DOHH2 (cell line): Measurements from ENCODE around the gene UQCRQ.

Source experiments
- H3F3A ChIP-seq: fragments of 200-600 bp; sonication (generic), shearing (Covaris generic); 2 replicates; pipeline ENCODE4 v1.6.0; 2016; ENCODE audit warnings: antibody characterized with exemption, mild to moderate bottlenecking; ENCODE audit not compliant: control insufficient read depth, insufficient read depth
- H3K27ac ChIP-seq: fragments of 200-600 bp; sonication (generic); 2 replicates; pipeline ENCODE4 v1.5.1; 2014; ENCODE audit warnings: low read depth, mild to moderate bottlenecking, low read length, moderate library complexity
- H3K27me3 ChIP-seq: fragments of 200-600 bp; sonication (generic); 2 replicates; pipeline ENCODE4 v1.6.1; 2014; ENCODE audit warnings: mild to moderate bottlenecking, low read length, mixed read lengths; ENCODE audit not compliant: control insufficient read depth
- H3K36me3 ChIP-seq: fragments of 200-600 bp; sonication (generic); 2 replicates; pipeline ENCODE4 v1.6.1; 2014; ENCODE audit warnings: mild to moderate bottlenecking, low read length, moderate library complexity, mixed read lengths; ENCODE audit not compliant: control insufficient read depth
- H3K4me1 ChIP-seq: fragments of 200-600 bp; sonication (generic); 2 replicates; pipeline ENCODE4 v1.6.1; 2014; ENCODE audit warnings: mild to moderate bottlenecking, low read length, mixed read lengths; ENCODE audit not compliant: control insufficient read depth
- H3K4me2 ChIP-seq: fragments of 200-600 bp; sonication (generic); 2 replicates; pipeline ENCODE4 v1.6.0; 2014; ENCODE audit warnings: mild to moderate bottlenecking, low read length, moderate library complexity
- H3K4me3 ChIP-seq: fragments of 200-600 bp; sonication (generic); 2 replicates; pipeline ENCODE4 v1.5.1; 2014; ENCODE audit warnings: mild to moderate bottlenecking, low read length, mixed read lengths
- H3K79me2 ChIP-seq: fragments of 200-600 bp; sonication (generic); 2 replicates; pipeline ENCODE4 v1.6.1; 2014; ENCODE audit warnings: mild to moderate bottlenecking, low read length, mixed read lengths; ENCODE audit not compliant: control insufficient read depth
- H3K9me2 ChIP-seq: fragments of 200-600 bp; sonication (generic); replicated peaks from 2 replicates; pipeline ENCODE4 v1.6.1; 2014; ENCODE audit warnings: mild to moderate bottlenecking, low read length, mixed read lengths; ENCODE audit not compliant: control insufficient read depth
- H3K9me3 ChIP-seq: fragments of 200-600 bp; sonication (generic); 2 replicates; pipeline ENCODE4 v1.6.1; 2014; ENCODE audit warnings: antibody characterized with exemption, low read length, mixed read lengths; ENCODE audit not compliant: control insufficient read depth, insufficient read depth
- H4K20me1 ChIP-seq: fragments of 200-600 bp; sonication (generic); 2 replicates; pipeline ENCODE4 v1.6.0; 2014; ENCODE audit warnings: low read depth, mild to moderate bottlenecking, antibody characterized with exemption, low read length, moderate library complexity; ENCODE audit not compliant: control insufficient read depth, insufficient read depth
- EZH2phosphoT487 ChIP-seq: fragments of 200-600 bp; sonication (generic); IDR thresholded peaks from 2 replicates; pipeline ENCODE4 v1.6.1; 2017; ENCODE audit warnings: borderline replicate concordance, mild to moderate bottlenecking, antibody characterized with exemption, low read length, moderate library complexity, mixed read lengths
- TF ChIP-seq, protein P1 (sequence below): fragments of 200-600 bp; sonication (generic); IDR thresholded peaks from one replicate; pipeline ENCODE4 v1.5.1; 2014; ENCODE audit warnings: antibody characterized with exemption, mild to moderate bottlenecking, low read depth, low read length; ENCODE audit not compliant: poor library complexity, severe bottlenecking

The UQCRQ gene

DNA sequence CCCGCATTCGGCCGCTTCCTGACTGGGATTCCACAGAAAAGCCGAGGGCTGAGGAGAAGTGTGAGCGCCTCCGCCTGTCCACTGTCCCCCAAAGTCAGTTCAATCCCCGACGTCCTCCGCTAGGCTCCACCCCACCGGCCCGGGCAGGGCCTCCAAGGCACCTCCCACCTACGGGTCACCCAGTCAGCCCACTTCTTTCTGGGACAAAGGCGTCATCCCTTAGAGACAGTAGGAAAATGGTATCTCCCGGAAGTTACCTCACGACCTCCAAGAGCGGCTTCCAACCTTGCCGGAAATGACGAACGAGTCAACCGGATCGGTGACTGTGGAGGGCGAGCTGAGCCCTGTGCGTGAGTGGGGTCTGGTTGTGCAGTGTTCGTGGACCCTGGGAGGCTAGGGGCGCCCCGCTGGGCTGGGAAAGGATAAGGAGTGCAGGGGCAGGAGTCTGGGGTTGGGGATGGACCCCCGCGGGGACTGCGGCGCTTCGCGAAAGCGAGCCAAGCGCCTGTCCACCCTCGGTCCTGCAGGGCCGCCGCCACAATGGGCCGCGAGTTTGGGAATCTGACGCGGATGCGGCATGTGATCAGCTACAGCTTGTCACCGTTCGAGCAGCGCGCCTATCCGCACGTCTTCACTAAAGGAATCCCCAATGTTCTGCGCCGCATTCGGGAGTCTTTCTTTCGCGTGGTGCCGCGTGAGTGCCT, at the start of gene UQCRQ, which contains the start of gene GDF9:
TSS of gene UQCRQ (plus strand) at position 301 of the 704 bp plus-strand sequence. CDS start at position 541, 240 bp downstream.
TSS of gene GDF9 (minus strand) at position 128 of the 704 bp plus-strand sequence. CDS start 1,936 bp downstream, outside the sequence.
- Histone ChIP-seq H3K9me3 (no peaks in the 10 kb centered on the region), H3F3A (peaks cover 8% of the 10 kb centered on the region), H4K20me1 (0 out of 2 replicates have a peak, but pooled peaks cover 6% of the 10 kb centered on the region), H3K79me2 (peaks cover 31% of the 10 kb centered on the region), H3K9me2 (no peaks in the 10 kb centered on the region), H3K4me3 (peak within 1 kb of the TSS; percentile 91), H3K27ac (peak within 1 kb of the TSS; percentile 30), H3K4me2 (peak within 1 kb of the TSS; percentile 85), H3K36me3 (peaks cover 43% of the 10 kb centered on the region), H3K27me3 (0 out of 2 replicates have a peak, but pooled peaks cover 2% of the 10 kb centered on the region), H3K4me1 (peaks cover 16% of the 10 kb centered on the region)
- TF ChIP-seq EZH2phosphoT487: no peak
- TF ChIP-seq, protein P1, sequence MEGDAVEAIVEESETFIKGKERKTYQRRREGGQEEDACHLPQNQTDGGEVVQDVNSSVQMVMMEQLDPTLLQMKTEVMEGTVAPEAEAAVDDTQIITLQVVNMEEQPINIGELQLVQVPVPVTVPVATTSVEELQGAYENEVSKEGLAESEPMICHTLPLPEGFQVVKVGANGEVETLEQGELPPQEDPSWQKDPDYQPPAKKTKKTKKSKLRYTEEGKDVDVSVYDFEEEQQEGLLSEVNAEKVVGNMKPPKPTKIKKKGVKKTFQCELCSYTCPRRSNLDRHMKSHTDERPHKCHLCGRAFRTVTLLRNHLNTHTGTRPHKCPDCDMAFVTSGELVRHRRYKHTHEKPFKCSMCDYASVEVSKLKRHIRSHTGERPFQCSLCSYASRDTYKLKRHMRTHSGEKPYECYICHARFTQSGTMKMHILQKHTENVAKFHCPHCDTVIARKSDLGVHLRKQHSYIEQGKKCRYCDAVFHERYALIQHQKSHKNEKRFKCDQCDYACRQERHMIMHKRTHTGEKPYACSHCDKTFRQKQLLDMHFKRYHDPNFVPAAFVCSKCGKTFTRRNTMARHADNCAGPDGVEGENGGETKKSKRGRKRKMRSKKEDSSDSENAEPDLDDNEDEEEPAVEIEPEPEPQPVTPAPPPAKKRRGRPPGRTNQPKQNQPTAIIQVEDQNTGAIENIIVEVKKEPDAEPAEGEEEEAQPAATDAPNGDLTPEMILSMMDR: peak; percentile 36

DNA sequence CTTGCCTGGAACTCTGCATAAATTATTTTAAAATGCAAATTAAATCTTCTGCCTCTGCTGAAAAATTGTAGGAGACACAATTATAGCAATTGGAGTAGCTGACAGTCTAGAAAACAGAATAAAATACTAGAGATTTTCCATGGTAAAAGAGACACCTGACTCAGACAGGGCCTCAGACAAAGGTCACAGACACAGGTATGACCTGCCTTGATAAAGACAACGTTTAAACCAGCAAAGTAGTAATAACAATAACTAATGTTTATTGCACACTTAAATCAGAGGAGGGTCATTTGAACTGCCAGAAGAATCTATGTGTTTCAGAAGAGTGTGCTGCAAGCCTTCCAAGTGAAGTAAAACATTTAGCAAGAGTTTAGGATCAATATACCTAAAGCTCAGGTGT, 49.4 kb upstream of the UQCRQ start:
- Histone ChIP-seq H3K9me3 (no peaks in the 10 kb centered on the region), H3K79me2 (no peaks in the 10 kb centered on the region), H3F3A (peaks cover 5% of the 10 kb centered on the region; the same call in 1 of the 2 replicates), H3K4me3 (no peak overlapping the region), H3K36me3 (no peaks in the 10 kb centered on the region), H3K4me2 (no peak overlapping the region), H3K27ac (no peak overlapping the region), H3K9me2 (no peaks in the 10 kb centered on the region), H3K27me3 (peaks cover 16% of the 10 kb centered on the region), H3K4me1 (peaks cover 3% of the 10 kb centered on the region; the same call in 1 of the 2 replicates), H4K20me1 (no peaks in the 10 kb centered on the region)
- TF ChIP-seq EZH2phosphoT487: no peak
- TF ChIP-seq, protein P1: no peak

DNA sequence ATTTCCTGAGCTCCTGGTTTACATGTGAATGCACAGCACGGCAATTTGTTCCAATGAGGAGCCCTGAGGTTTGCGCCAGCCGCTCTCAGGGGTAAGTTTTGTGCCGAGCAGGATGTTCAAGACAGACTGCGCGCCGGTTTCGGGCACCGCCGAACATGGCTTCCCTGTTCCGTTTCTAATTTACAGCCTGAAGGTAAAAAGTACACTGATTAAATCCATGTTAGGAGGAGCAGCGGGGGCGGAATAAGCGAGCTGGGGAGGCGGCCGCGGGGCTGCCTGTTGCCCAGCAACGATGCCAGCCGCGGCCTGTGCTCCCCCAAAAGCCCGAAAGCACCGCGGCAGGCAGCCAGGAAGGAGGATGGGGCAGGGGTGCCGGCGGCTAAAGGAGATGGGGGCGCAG, 47.0 kb upstream of the UQCRQ start:
- Histone ChIP-seq H3K4me3 (no peak overlapping the region), H3K9me3 (no peaks in the 10 kb centered on the region), H3K4me1 (peaks cover 3% of the 10 kb centered on the region; the same call in 1 of the 2 replicates), H3K4me2 (no peak overlapping the region), H3K27ac (no peak overlapping the region), H3F3A (peaks cover 5% of the 10 kb centered on the region; the same call in 1 of the 2 replicates), H3K79me2 (no peaks in the 10 kb centered on the region), H3K9me2 (no peaks in the 10 kb centered on the region), H3K36me3 (no peaks in the 10 kb centered on the region), H4K20me1 (no peaks in the 10 kb centered on the region), H3K27me3 (peaks cover 19% of the 10 kb centered on the region)
- TF ChIP-seq, protein P1: no peak
- no peak for TF ChIP-seq EZH2phosphoT487
